Esophagus (tissue), 2 donors: ENCODE measurements around the gene GNG7. TPM values are rescaled to one million over a fixed set of nuclear protein-coding genes. Genes with fewer than 3 reads are reported as not detected.
A peak's percentile ranks its signal among the peaks of the same experiment; 100 is the strongest.
"Not testable (repeated sequence)": the region's sequence is repeated elsewhere in the genome, so short reads cannot be mapped to it uniquely, and the experiment has no call there.

Source experiments
- H3K27ac ChIP-seq, 2 donors: one replicate each; pipeline ENCODE4 v1.5.1; 2013; ENCODE audit warnings: low read depth in 2 of 2, mild to moderate bottlenecking in 2 of 2, inconsistent platforms in 1 of 2, low read length in 1 of 2, moderate library complexity in 1 of 2
- H3K27me3 ChIP-seq, 2 donors: one replicate each; pipeline ENCODE4 v1.6.1; 2013; ENCODE audit warnings: low read length in 2 of 2, control low read depth in 1 of 2, mild to moderate bottlenecking in 1 of 2; ENCODE audit not compliant: insufficient read depth in 2 of 2, control insufficient read depth in 1 of 2
- H3K36me3 ChIP-seq, 2 donors: one replicate each; pipeline ENCODE4 v1.6.1; 2013; ENCODE audit warnings: low read length in 1 of 2; ENCODE audit not compliant: control insufficient read depth in 2 of 2, insufficient read depth in 2 of 2
- H3K4me1 ChIP-seq, 2 donors: one replicate each; pipeline ENCODE4 v1.6.1; 2013; ENCODE audit warnings: low read length in 1 of 2; ENCODE audit not compliant: control insufficient read depth in 2 of 2, insufficient read depth in 2 of 2
- H3K4me3 ChIP-seq, 2 donors: one replicate each; pipeline ENCODE4 v1.5.1; 2013; ENCODE audit warnings: low read length in 2 of 2, mild to moderate bottlenecking in 2 of 2, low read depth in 1 of 2, moderate library complexity in 1 of 2
- H3K9me3 ChIP-seq, 2 donors: one replicate each; pipeline ENCODE4 v1.6.1; 2013; ENCODE audit warnings: mild to moderate bottlenecking in 2 of 2, low read depth in 1 of 2, low read length in 1 of 2, moderate library complexity in 1 of 2; ENCODE audit not compliant: control insufficient read depth in 2 of 2, insufficient read depth in 1 of 2
- WGBS, 2 donors: extraction: QIAGEN DNeasy Blood & Tissue Kit; methylation state at CpG; one replicate each; pipeline ENCODE4 v1.1.7; 2013; 5-methylcytosine and 5-hydroxymethylcytosine counted together
- polyA plus RNA-seq, 2 donors: library from polyadenylated mRNA; stranded (reverse); fragments of 200-250 nt; gene quantifications; one replicate each; pipeline ENCODE4 v1.2.3, GENCODE V29; 2013
- donor health status: healthy with polysubstance abuse.
- donor health status: Bipolar disorder and iron deficiency.

The GNG7 gene
- polyA plus RNA-seq, 2 donors = 1.2 to 2.4 TPM

DNA sequence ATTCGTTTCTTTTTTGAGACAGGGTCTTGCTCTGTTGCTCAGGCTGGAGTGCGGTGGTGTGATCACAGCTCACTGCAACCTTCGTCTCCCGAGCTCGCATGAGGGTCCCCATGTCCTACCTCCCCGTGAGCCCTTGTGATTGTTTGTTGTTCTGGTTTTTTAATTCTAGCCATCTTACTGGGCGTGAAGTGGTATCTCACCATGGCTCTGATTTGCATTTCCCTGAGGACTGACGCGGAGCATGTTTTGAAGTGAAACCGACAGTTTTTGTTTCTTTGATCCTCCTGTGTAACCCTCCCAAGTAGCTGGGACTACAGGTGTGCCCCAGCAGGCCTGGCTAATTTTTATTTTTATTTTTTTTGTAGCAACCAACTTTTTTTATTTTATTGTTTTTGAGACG, 21.7 kb downstream of the GNG7 start:
- H3K9me3 ChIP-seq = no peaks in the 10 kb centered on the region
- peaks cover 0 to 3% of the 10 kb centered on the region in 2 donors for H3K4me1 ChIP-seq
- no peak overlapping the region for H3K27ac ChIP-seq
- no peaks in the 10 kb centered on the region for H3K27me3 ChIP-seq
- no peaks in the 10 kb centered on the region for H3K36me3 ChIP-seq
- 89 to 91% methylated on average over 11 of the region's 11 CpGs for WGBS, 2 donors
- no peak overlapping the region for H3K4me3 ChIP-seq

DNA sequence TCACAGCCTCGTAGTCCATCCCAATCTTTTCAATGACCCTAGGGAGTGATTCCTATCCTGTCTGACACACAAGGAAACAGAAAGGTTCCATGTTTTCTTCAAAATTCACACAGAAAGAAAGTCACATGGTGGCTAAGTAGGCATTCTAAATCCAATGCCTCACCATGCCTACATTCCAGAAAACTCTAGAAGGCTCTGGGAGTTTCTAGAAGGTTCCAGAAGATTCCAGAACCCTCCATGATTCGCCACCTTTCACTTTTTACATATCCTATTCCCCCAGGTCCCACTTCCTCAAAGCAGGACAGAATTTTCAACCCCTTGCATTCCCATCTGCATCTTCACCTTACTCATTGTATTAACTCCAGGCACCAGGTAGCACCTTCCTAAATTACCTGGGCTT, 23.1 kb downstream of the GNG7 start:
- 91 to 93% methylated on average over 2 of the region's 2 CpGs for WGBS, 2 donors
- Histone ChIP-seq H3K4me3 (no peak overlapping the region), H3K27me3 (no peaks in the 10 kb centered on the region), H3K27ac (no peak overlapping the region), H3K36me3 (no peaks in the 10 kb centered on the region), H3K4me1 (no peaks in the 10 kb centered on the region), H3K9me3 (no peaks in the 10 kb centered on the region)

DNA sequence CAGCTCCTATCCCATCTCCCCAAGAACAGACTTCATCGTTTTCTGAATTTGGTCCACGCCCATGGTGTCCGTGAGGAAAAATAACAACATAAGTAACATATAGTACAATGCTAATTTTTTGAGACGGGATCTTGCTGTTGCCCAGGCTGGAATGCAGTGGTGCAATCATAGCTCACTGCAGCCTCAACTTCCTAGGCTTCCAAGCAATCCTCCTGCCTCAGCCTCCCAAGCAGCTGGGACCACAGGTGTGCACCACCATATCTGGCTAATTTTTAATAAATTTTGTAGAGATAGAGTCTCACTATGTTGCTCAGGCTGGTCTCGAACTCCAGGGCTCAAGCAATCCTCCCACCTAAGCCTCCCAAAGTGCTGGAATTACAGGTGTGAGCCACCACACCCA, 23.5 kb downstream of the GNG7 start:
- H3K27ac ChIP-seq, H3K4me1 ChIP-seq, H3K4me3 ChIP-seq, H3K9me3 ChIP-seq, H3K36me3 ChIP-seq, H3K27me3 ChIP-seq: not testable (repeated sequence)
- WGBS, 2 donors = 93 to 94% methylated on average over 5 of the region's 5 CpGs

DNA sequence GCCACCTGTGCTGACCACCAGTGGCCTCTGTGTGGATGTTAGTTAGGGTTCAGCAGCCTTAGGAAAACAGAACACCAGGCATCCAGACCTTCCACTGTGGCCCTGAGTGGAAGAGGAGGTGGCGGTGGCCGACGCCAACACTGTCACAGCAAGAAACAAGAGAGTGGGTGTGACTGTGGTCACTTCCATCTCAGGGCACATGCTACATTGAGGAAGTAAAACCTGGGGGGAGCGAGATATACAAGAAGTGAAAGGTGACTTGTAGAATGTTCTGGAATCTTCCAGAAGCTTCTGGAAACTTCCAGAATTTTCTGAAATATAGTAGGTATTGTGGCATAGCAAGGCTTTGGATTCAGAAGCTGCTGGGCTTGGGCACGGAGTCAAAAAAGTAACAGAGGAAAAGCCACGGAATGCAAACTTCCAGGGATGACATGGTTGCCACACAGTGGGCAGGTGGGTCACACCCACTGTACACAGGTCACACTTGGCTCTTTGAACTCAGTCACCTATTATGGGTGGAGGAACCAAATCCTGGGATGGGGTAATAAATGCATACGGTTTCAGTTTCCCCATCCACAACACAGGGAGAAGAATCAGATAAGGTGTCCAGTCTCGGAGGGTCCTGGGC, 24.3 kb downstream of the GNG7 start:
- Histone ChIP-seq H3K36me3 (no peaks in the 10 kb centered on the region), H3K4me1 (no peaks in the 10 kb centered on the region), H3K27me3 (no peaks in the 10 kb centered on the region), H3K9me3 (no peaks in the 10 kb centered on the region), H3K4me3 (no peak overlapping the region), H3K27ac (no peak overlapping the region)
- 79 to 83% methylated on average over 8 of the region's 8 CpGs for whole genome bisulfite sequencing, 2 donors

DNA sequence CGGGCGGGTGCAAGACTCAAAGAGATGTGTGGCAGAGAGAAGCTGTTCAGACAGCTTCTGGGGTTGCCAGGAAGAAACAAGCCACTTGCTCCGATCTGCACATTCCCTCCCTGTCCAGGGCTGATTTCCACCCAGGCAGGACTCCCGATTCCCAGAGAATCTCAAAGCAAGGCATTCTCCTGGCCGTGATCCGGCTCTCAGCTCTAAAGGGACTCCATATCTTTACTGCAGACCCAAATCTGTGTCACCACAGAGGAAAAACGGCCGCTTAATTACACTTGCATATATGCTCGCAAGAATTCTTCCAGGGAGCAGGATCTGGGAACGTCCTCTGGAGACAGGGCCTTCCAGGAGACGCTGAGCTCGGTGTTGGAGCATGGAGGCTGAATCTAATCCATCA, 25.7 kb downstream of the GNG7 start:
- no peaks in the 10 kb centered on the region for H3K27me3 ChIP-seq
- WGBS, 2 donors = 76 to 77% methylated on average over 12 of the region's 12 CpGs
- H3K27ac ChIP-seq = peak overlapping the region in 1 of 2 donors; percentile 21
- no peaks in the 10 kb centered on the region for H3K4me1 ChIP-seq
- H3K9me3 ChIP-seq = no peaks in the 10 kb centered on the region
- H3K4me3 ChIP-seq = no peak overlapping the region
- H3K36me3 ChIP-seq = no peaks in the 10 kb centered on the region

- no peak overlapping the region for H3K4me3 ChIP-seq
- peak overlapping the region; percentile 21 to 36 for H3K27ac ChIP-seq
- peaks cover 0 to 4% of the 10 kb centered on the region in 2 donors for H3K4me1 ChIP-seq
- no peaks in the 10 kb centered on the region for H3K9me3 ChIP-seq
- H3K27me3 ChIP-seq = no peaks in the 10 kb centered on the region
- WGBS, 2 donors = 28 to 76% methylated on average over 11 of the region's 11 CpGs
- H3K36me3 ChIP-seq = no peaks in the 10 kb centered on the region
Measured at GRCh38 chr19:2675892-2676291, 26.6 kb downstream of the GNG7 start.

- no peak overlapping the region for H3K27ac ChIP-seq
- no peaks in the 10 kb centered on the region for H3K36me3 ChIP-seq
- peaks cover 0 to 4% of the 10 kb centered on the region in 2 donors for H3K4me1 ChIP-seq
- H3K27me3 ChIP-seq = no peaks in the 10 kb centered on the region
- H3K4me3 ChIP-seq = no peak overlapping the region
- WGBS, 2 donors = 79 to 83% methylated on average over 16 of the region's 16 CpGs
- H3K9me3 ChIP-seq = no peaks in the 10 kb centered on the region
Measured at GRCh38 chr19:2670217-2670616, 32.3 kb downstream of the GNG7 start.

GRCh38 chr19:2668175-2668763, 34.2 kb downstream of the GNG7 start:
- H3K27me3 ChIP-seq = no peaks in the 10 kb centered on the region
- no peak overlapping the region for H3K27ac ChIP-seq
- H3K9me3 ChIP-seq = no peaks in the 10 kb centered on the region
- H3K36me3 ChIP-seq = no peaks in the 10 kb centered on the region
- H3K4me3 ChIP-seq = no peak overlapping the region
- WGBS, 2 donors = 78 to 86% methylated on average over 15 of the region's 15 CpGs
- peaks cover 0 to 8% of the 10 kb centered on the region in 2 donors for H3K4me1 ChIP-seq

- 92 to 94% methylated on average over 10 of the region's 10 CpGs for WGBS, 2 donors
- H3K27me3 ChIP-seq, H3K27ac ChIP-seq: not testable (repeated sequence)
Measured at GRCh38 chr19:2667349-2667748, 35.1 kb downstream of the GNG7 start.

DNA sequence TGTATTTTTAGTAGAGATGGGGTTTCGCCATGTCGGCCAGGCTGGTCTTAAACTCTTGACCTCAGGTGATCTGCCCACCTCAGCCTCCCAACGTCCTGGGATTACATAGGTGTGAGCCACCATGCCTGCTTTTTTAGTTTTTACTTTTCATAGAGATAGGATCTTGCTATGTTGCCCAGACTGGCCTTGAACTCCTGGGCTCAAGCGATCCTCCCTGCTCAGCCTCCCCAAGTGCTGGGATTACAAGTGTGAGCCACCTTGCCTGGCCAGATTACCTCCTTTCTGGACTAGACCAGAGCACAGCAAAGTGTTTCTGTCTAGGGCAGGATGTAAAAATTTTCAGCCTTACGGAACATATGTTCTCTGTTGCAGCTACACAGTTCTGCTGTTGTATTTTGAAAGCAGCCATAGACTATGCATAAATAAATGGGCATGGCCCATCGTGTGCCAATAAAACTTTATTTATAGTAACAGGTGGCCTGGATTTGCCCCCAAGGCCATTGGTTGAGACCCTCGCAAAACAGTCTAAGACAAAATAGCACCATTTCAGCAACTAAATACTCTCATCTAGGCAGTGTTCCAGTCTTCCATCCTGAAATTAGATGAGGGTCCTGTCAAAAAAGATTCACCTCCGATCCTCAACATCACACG, 36.0 kb downstream of the GNG7 start:
- WGBS, 2 donors = 90% methylated on average over 9 of the region's 9 CpGs
- peaks cover 0 to 8% of the 10 kb centered on the region in 2 donors for H3K4me1 ChIP-seq

More at GRCh38 chr19:2667349-2667748, 35.1 kb downstream of the GNG7 start:
- not testable (repeated sequence) for H3K4me1 ChIP-seq, H3K9me3 ChIP-seq, H3K36me3 ChIP-seq, H3K4me3 ChIP-seq

More for the DNA sequence above, 36.0 kb downstream of the GNG7 start:
- Histone ChIP-seq H3K9me3 (peaks cover 0 to 3% of the 10 kb centered on the region in 2 donors), H3K27me3 (no peaks in the 10 kb centered on the region), H3K36me3 (no peaks in the 10 kb centered on the region), H3K4me3 (no peak overlapping the region), H3K27ac (no peak overlapping the region)
